Measurements from ENCODE around the gene INTS7. TPM values are rescaled to one million over a fixed set of nuclear protein-coding genes. Genes with fewer than 3 reads are reported as not detected.

Gene INTS7
- total and polyA plus RNA-seq, 2 experiments from 2014 or later: 10.9 to 34.0 TPM

DNA sequence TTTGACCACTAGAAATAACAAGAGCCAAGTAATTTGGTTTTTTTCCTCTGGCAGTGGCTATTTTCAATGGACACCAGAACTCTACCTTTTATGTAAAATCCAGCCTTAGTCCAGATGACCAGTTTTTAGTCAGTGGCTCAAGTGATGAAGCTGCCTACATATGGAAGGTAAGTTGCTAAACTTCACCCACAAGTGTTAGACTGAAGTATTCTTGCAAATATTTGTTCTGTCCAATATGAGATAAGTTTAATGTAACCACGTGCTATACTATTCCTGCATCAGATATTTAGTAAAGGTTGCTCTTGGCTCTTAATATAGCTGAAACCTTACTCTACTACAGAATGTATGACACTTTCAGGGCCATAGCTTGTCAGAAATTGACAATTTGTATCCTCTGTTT, 36.7 kb upstream of the INTS7 start (continued):
- TF ChIP-seq, protein P1, sequence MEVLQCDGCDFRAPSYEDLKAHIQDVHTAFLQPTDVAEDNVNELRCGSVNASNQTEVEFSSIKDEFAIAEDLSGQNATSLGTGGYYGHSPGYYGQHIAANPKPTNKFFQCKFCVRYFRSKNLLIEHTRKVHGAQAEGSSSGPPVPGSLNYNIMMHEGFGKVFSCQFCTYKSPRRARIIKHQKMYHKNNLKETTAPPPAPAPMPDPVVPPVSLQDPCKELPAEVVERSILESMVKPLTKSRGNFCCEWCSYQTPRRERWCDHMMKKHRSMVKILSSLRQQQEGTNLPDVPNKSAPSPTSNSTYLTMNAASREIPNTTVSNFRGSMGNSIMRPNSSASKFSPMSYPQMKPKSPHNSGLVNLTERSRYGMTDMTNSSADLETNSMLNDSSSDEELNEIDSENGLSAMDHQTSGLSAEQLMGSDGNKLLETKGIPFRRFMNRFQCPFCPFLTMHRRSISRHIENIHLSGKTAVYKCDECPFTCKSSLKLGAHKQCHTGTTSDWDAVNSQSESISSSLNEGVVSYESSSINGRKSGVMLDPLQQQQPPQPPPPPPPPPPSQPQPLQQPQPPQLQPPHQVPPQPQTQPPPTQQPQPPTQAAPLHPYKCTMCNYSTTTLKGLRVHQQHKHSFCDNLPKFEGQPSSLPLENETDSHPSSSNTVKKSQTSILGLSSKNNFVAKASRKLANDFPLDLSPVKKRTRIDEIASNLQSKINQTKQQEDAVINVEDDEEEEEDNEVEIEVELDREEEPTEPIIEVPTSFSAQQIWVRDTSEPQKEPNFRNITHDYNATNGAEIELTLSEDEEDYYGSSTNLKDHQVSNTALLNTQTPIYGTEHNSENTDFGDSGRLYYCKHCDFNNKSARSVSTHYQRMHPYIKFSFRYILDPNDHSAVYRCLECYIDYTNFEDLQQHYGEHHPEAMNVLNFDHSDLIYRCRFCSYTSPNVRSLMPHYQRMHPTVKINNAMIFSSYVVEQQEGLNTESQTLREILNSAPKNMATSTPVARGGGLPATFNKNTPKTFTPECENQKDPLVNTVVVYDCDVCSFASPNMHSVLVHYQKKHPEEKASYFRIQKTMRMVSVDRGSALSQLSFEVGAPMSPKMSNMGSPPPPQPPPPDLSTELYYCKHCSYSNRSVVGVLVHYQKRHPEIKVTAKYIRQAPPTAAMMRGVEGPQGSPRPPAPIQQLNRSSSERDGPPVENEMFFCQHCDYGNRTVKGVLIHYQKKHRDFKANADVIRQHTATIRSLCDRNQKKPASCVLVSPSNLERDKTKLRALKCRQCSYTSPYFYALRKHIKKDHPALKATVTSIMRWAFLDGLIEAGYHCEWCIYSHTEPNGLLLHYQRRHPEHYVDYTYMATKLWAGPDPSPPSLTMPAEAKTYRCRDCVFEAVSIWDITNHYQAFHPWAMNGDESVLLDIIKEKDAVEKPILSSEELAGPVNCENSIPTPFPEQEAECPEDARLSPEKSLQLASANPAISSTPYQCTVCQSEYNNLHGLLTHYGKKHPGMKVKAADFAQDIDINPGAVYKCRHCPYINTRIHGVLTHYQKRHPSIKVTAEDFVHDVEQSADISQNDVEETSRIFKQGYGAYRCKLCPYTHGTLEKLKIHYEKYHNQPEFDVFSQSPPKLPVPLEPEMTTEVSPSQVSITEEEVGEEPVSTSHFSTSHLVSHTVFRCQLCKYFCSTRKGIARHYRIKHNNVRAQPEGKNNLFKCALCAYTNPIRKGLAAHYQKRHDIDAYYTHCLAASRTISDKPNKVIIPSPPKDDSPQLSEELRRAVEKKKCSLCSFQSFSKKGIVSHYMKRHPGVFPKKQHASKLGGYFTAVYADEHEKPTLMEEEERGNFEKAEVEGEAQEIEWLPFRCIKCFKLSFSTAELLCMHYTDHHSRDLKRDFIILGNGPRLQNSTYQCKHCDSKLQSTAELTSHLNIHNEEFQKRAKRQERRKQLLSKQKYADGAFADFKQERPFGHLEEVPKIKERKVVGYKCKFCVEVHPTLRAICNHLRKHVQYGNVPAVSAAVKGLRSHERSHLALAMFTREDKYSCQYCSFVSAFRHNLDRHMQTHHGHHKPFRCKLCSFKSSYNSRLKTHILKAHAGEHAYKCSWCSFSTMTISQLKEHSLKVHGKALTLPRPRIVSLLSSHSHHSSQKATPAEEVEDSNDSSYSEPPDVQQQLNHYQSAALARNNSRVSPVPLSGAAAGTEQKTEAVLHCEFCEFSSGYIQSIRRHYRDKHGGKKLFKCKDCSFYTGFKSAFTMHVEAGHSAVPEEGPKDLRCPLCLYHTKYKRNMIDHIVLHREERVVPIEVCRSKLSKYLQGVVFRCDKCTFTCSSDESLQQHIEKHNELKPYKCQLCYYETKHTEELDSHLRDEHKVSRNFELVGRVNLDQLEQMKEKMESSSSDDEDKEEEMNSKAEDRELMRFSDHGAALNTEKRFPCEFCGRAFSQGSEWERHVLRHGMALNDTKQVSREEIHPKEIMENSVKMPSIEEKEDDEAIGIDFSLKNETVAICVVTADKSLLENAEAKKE (CRISPR knock-in tag; IDR thresholded peaks at IDR 0.05): no peak
- TF ChIP-seq ZNF331 (CRISPR knock-in tag; IDR thresholded peaks at IDR 0.05; ENCODE audit: low read depth): no peak
- TF ChIP-seq, protein P2, sequence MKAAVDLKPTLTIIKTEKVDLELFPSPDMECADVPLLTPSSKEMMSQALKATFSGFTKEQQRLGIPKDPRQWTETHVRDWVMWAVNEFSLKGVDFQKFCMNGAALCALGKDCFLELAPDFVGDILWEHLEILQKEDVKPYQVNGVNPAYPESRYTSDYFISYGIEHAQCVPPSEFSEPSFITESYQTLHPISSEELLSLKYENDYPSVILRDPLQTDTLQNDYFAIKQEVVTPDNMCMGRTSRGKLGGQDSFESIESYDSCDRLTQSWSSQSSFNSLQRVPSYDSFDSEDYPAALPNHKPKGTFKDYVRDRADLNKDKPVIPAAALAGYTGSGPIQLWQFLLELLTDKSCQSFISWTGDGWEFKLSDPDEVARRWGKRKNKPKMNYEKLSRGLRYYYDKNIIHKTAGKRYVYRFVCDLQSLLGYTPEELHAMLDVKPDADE (IDR thresholded peaks at IDR 0.05): no peak
- TF ChIP-seq, protein P3, sequence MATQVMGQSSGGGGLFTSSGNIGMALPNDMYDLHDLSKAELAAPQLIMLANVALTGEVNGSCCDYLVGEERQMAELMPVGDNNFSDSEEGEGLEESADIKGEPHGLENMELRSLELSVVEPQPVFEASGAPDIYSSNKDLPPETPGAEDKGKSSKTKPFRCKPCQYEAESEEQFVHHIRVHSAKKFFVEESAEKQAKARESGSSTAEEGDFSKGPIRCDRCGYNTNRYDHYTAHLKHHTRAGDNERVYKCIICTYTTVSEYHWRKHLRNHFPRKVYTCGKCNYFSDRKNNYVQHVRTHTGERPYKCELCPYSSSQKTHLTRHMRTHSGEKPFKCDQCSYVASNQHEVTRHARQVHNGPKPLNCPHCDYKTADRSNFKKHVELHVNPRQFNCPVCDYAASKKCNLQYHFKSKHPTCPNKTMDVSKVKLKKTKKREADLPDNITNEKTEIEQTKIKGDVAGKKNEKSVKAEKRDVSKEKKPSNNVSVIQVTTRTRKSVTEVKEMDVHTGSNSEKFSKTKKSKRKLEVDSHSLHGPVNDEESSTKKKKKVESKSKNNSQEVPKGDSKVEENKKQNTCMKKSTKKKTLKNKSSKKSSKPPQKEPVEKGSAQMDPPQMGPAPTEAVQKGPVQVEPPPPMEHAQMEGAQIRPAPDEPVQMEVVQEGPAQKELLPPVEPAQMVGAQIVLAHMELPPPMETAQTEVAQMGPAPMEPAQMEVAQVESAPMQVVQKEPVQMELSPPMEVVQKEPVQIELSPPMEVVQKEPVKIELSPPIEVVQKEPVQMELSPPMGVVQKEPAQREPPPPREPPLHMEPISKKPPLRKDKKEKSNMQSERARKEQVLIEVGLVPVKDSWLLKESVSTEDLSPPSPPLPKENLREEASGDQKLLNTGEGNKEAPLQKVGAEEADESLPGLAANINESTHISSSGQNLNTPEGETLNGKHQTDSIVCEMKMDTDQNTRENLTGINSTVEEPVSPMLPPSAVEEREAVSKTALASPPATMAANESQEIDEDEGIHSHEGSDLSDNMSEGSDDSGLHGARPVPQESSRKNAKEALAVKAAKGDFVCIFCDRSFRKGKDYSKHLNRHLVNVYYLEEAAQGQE (IDR thresholded peaks at IDR 0.05; ENCODE audit: unreplicated experiment): no peak

All from GM23338 (cell line).